ENCODE measurements around the gene RNPS1. TPM values are rescaled to one million over a fixed set of nuclear protein-coding genes. Genes with fewer than 3 reads are reported as not detected.

Gene RNPS1
- total and polyA plus RNA-seq, 2 of the 4 experiments (the other 2 are of a cell fraction) = 57.5 to 192 TPM

- Histone ChIP-seq H3K14ac (replicated peaks; ENCODE audit: low read depth, low read length) (no peak overlapping the region), H3K56ac (ENCODE audit: extremely low read depth, insufficient read depth, low read length) (no peak overlapping the region), H4K8ac (ENCODE audit: low read depth in 2 of 2, low read length in 2 of 2) (no peak overlapping the region), H4K20me1 (ENCODE audit: insufficient read depth, low read length) (no peaks in the 10 kb centered on the region), H3K4me2 (ENCODE audit: low read depth, low read length) (no peak overlapping the region), H4K5ac (ENCODE audit: low read depth, low read length) (no peak overlapping the region), H3K4me3 (ENCODE audit: insufficient read depth, low read depth, low read length) (no peak overlapping the region), H3K79me1 (ENCODE audit: low read depth in 1 of 2, low read length in 2 of 2) (no peaks in the 10 kb centered on the region), H3K4ac (ENCODE audit: low read depth, low read length) (no peak overlapping the region), H2BK15ac (ENCODE audit: low read depth, low read length) (no peak overlapping the region), H3K36me3 (ENCODE audit: control insufficient read depth, insufficient read depth, low read length) (no peaks in the 10 kb centered on the region), H3K9ac (ENCODE audit: low read depth, low read length) (no peak overlapping the region), H3K18ac (ENCODE audit: low read depth, low read length) (no peak overlapping the region), H2BK120ac (ENCODE audit: low read depth, low read length) (no peak overlapping the region), H3K27ac (ENCODE audit: insufficient read depth, low read length) (no peak overlapping the region), H3K4me1 (ENCODE audit: control insufficient read depth, insufficient read depth, low read length) (no peaks in the 10 kb centered on the region), H3K9me1 (ENCODE audit: insufficient read depth, low read length) (no peaks in the 10 kb centered on the region), H3K27me3 (ENCODE audit: control insufficient read depth, insufficient read depth, low read length) (peaks cover 16% of the 10 kb centered on the region), H2AFZ (replicated peaks; ENCODE audit: low read length, poor library complexity) (no peak overlapping the region), H2BK5ac (ENCODE audit: low read depth, low read length, poor library complexity, severe bottlenecking) (no peak overlapping the region), H3K23ac (ENCODE audit: low read depth, low read length) (no peak overlapping the region), H2AK9ac (replicated peaks; ENCODE audit: low read depth, low read length, poor library complexity) (no peak overlapping the region), H4K91ac (ENCODE audit: insufficient read depth, low read depth, low read length) (no peak overlapping the region), H2AK5ac (ENCODE audit: low read depth, low read length) (no peak overlapping the region), H3K9me3 (ENCODE audit: control insufficient read depth, insufficient read depth, low read length) (no peaks in the 10 kb centered on the region), H2BK20ac (ENCODE audit: low read depth, low read length) (no peak overlapping the region)
- 85% methylated on average over 9 of the region's 23 CpGs; no CpG with 5 or more reads in 1 of the 2 experiments for WGBS, 2 experiments (ENCODE audit: extremely low coverage in 2 of 2, insufficient read length in 1 of 2)
- POLR2A ChIA-PET (ENCODE audit: unreplicated experiment) = interaction anchor here (0.6 kb wide), 1 partner anchor 170 kb away, joined by 5 read pairs; no protein-coding TSS in a partner anchor
- in situ Hi-C loops (cut with MboI; ENCODE audit: low sequenced_read_pairs) = no loop called here
- ATAC-seq (ENCODE audit: low read depth) (no peak), DNase-seq (no peak)
- intact Hi-C loops (cut with micrococcal nuclease) = no loop called here
- TF ChIP-seq NFE2L2 (IDR thresholded peaks at IDR 0.05; ENCODE audit: low read depth, low read length) (no peak), MXI1 (IDR thresholded peaks at IDR 0.05; ENCODE audit: borderline replicate concordance, low read depth, low read length) (no peak), CHD1 (IDR thresholded peaks at IDR 0.05; ENCODE audit: low read depth, low read length) (no peak), MAFK (IDR thresholded peaks at IDR 0.05; ENCODE audit: low read depth, low read length) (no peak), CEBPB (IDR thresholded peaks at IDR 0.05; ENCODE audit: low read depth, low read length) (no peak), RFX5 (IDR thresholded peaks at IDR 0.05; ENCODE audit: low read depth, low read length) (no peak), BHLHE40 (IDR thresholded peaks at IDR 0.05; ENCODE audit: low read depth, low read length) (no peak), MAZ (IDR thresholded peaks at IDR 0.05; ENCODE audit: borderline replicate concordance, low read depth, low read length) (no peak), FOS (IDR thresholded peaks at IDR 0.05; ENCODE audit: low read depth, low read length) (no peak), SMC3 (IDR thresholded peaks at IDR 0.05; ENCODE audit: low read depth, low read length) (no peak), RCOR1 (IDR thresholded peaks at IDR 0.05; ENCODE audit: insufficient replicate concordance, low read length) (no peak), CTCF (conservative IDR thresholded peaks at IDR 0.05; ENCODE audit: low read depth, low read length) (no peak), POLR2A (IDR thresholded peaks at IDR 0.05; ENCODE audit: low read depth, low read length) (no peak), RAD21 (IDR thresholded peaks at IDR 0.05; ENCODE audit: low read length) (no peak)
- TF ChIP-seq, protein P1, sequence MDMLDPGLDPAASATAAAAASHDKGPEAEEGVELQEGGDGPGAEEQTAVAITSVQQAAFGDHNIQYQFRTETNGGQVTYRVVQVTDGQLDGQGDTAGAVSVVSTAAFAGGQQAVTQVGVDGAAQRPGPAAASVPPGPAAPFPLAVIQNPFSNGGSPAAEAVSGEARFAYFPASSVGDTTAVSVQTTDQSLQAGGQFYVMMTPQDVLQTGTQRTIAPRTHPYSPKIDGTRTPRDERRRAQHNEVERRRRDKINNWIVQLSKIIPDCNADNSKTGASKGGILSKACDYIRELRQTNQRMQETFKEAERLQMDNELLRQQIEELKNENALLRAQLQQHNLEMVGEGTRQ (IDR thresholded peaks at IDR 0.05; ENCODE audit: low read depth, low read length) = no peak
- TF ChIP-seq, protein P2, sequence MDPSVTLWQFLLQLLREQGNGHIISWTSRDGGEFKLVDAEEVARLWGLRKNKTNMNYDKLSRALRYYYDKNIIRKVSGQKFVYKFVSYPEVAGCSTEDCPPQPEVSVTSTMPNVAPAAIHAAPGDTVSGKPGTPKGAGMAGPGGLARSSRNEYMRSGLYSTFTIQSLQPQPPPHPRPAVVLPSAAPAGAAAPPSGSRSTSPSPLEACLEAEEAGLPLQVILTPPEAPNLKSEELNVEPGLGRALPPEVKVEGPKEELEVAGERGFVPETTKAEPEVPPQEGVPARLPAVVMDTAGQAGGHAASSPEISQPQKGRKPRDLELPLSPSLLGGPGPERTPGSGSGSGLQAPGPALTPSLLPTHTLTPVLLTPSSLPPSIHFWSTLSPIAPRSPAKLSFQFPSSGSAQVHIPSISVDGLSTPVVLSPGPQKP (IDR thresholded peaks at IDR 0.05; ENCODE audit: borderline replicate concordance, low read depth, low read length) = no peak
- dilution Hi-C loops (cut with HindIII; ENCODE audit: low sequenced_read_pairs, unreplicated experiment) = no loop called here
- CTCF ChIA-PET = no interaction called here
- BruUV-seq (replicated peaks) = no TSS peak
Measured at GRCh38 chr16:2289282-2289681, 21.4 kb upstream of the RNPS1 start.

Data from IMR-90 (cell line).